HG03378 (cell line): ENCODE results near the gene TBC1D3I.
"Not testable (repeated sequence)": the region's sequence is repeated elsewhere in the genome, so short reads cannot be mapped to it uniquely, and the experiment has no call there.

Experiments used
- ATAC-seq: cut with Tn5 transposase; IDR thresholded peaks from one replicate; pipeline ENCODE4 v1.9.1; 2021; ENCODE audit warnings: mild to moderate bottlenecking, moderate library complexity; ENCODE audit not compliant: unreplicated experiment

The TBC1D3I gene

DNA sequence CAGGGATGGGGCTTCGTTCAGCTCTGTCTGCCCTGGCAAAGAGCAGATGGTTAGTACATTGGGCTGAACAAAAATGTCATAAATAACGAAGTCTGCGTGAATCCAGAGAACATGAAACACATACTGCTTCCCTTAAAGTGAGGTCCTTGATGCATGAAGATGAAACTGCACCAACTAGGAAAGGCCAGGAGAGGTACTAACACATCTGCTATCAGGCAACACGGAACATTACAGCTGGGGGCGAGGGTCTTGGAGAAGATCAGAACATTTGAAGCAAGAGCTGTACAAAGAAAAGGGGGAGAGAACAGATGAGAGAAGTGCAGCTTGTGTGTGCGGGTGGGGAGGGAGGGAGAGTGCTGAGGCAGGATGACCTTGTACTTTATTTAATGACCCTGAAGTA, 57.0 kb downstream of the TBC1D3I start:
- not testable (repeated sequence) for ATAC-seq

DNA sequence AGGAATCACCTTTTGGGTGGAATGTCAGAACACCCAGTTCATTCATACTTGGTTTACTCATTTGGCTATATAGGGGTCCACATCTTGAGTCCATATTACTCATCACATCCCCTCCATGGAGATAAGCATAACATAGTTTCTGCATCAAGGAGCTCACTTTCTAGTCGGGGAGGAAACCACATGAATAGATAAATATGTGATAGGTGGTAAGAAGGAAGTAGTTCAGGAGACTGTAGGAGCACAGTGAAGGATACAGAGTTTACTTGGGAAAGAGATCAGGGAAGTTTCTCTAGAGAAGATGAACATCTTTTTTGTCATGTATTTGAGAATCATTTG, 57.9 kb downstream of the TBC1D3I start:
- ATAC-seq = not testable (repeated sequence)

DNA sequence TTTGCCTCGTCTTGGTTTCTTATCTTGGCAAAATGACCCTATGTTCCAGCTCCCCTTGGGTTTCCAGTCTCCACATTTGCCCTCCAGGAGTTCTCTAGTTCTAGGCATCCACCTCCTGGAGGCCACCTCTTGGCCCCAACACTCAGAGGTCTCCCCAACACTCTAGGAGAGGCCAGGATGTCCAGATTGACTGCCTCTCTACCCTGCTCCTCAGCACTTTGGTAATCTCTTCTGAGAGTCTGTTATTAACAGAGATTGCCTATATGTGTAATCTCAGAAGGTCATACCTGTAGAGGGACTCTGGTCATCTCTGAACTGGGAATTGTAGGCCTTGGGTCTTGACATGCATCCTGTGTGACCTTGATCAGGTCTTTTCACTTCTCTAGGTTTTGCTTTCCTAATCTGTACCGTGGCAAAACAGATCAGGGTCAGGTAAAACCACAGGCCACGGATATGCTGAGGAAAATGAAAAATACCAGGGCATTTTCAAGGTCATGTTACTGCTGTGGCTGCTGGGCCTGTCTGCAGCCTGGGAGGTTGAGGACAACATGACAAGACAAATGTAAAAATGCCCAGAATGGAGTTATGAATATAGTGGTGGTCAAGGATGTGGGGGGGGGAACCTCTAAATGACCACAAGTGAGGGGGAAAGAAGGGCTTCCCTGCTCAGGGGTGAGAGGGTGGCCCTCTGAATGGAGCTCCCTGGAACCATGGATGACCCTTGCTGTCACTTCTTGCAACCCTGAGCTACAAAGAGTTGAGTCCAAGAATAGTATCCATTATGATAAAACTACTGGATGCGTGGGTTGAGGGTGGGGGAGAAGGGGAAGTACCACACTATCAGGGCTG, 58.5 kb downstream of the TBC1D3I start:
- no peak for ATAC-seq

DNA sequence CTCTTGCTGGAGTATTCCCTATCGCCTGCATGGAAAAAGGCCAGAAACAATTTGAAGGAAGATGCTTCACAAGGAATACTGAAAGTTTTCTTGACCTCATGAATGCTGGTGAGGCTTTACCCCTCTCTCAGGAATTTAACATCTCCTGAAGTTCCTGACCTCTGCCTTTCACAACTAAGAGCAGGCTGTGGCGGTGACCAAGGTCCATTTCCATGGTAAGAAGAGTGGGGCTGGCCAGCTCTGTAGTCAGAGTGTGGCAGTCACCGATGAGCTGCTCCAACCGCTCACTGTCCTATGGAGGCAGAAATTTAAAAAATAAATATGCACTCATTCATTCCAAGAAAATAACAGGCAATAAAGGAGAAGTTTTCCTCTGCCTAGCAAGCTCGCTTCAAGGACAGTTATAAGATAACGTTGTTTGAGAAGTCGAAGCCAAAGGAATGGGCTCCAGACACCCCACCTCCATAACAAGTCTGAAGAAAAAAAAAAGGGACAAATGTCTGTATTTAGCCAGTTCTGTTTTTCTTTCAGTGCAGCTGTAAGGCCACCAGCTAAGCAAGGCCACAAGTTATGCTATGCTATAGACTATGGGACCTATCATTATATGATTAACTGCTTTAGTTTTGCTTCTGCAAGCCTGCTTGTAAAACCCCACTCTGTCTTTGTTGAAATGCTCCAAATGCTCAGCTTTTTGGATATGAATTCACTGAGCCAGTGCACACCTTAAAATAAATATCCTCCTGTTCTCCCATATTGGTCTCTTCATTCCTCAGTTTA, 59.5 kb downstream of the TBC1D3I start:
- ATAC-seq = no peak
